GM12873 (cell line): Measurements from ENCODE around the gene SLC25A1.

Experiments used
- TF ChIP-seq, protein P1 (sequence below): IDR thresholded peaks from 2 replicates; pipeline ENCODE4 v1.5.1; 2012; ENCODE audit warnings: low read depth, mild to moderate bottlenecking, moderate library complexity, low read length, control low read depth; ENCODE audit not compliant: insufficient read depth; ENCODE audit errors: missing control alignments

The SLC25A1 gene

DNA sequence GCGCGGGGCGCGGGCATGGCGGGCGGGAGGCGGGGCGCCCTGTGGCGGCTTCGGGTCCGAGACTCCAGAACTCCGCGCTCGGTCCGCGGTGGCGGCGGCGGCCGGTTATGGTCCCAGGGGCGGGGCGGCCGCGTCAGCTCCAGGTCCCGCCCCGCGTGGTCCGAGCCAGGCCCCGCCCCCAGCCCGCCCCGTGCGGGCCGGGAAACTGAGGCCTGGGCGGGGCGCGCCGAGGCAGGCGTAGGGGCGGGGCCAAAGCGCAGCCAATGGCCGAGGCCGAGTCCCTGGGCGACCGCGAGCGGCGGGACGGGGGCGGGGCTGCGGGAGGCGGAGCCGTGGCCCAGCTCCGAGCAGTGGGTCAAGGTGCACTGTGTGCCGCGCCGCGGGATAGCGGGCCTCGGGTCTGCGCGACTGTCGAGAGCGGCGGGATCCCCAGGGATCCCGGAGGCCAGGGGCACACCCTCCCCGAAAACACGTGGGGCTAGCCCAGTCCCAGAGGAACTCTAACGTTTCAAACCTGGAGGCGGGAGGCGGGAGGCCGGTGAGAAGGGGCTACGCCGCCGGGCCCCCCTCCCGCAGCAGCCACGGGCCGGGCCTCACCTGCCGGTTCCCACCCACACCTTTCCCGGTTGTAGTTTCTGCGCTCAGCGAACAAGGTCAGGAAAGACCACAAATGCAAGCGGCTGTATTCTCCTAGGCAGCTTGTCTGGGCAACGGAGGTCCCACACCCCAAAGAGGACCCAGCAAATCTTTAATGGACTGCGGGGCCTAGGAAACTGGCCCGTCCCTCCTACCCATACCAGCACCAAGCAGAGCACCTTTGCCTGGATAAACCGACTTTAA is at the start of gene SLC25A1:
TSS of gene SLC25A1 (minus strand) at position 80 of the 840 bp plus-strand sequence. CDS start at position 17, 63 bp downstream.
- TF ChIP-seq, protein P1, sequence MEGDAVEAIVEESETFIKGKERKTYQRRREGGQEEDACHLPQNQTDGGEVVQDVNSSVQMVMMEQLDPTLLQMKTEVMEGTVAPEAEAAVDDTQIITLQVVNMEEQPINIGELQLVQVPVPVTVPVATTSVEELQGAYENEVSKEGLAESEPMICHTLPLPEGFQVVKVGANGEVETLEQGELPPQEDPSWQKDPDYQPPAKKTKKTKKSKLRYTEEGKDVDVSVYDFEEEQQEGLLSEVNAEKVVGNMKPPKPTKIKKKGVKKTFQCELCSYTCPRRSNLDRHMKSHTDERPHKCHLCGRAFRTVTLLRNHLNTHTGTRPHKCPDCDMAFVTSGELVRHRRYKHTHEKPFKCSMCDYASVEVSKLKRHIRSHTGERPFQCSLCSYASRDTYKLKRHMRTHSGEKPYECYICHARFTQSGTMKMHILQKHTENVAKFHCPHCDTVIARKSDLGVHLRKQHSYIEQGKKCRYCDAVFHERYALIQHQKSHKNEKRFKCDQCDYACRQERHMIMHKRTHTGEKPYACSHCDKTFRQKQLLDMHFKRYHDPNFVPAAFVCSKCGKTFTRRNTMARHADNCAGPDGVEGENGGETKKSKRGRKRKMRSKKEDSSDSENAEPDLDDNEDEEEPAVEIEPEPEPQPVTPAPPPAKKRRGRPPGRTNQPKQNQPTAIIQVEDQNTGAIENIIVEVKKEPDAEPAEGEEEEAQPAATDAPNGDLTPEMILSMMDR, result no peak

DNA sequence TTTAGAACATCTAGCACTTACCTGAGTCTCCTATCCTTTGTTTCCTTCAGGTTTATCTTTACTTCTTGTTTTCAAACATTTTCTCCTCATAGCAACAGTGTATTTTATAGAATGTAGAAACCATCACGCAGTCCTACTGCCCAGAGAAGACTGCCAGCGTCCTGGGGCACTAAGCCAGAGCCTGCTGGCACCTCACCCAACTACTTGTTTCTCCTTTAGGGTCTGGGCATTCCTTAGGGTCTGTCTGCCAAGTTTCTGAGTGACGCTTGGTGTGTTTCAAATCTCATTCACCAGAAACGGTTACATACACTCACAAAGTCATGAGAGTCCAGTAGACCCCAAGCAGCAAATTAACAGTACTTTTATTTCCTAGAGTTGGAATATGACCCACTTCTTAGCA is 49.6 kb upstream of the SLC25A1 start:
- TF ChIP-seq, protein P1, result no peak

DNA sequence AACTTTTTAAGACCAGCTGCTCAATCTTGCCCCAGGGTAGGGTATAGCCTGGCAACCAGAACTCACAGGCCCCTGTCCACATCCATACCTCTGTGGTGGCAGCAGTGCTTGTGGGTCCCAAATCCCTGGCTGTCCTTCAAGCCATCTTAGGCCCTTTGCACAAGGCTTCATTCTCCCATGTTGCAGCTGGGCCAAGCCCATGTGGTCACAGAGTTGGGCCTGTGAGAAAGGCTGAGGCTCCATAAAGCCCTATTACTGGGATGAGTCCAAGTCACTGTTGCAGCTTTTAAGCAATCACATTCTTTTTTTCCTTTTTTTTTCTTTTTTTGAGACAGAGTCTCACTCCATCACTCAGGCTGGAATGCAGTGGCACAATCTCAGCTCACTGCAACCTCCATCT is 47.9 kb upstream of the SLC25A1 start:
- TF ChIP-seq, protein P1, result no peak

DNA sequence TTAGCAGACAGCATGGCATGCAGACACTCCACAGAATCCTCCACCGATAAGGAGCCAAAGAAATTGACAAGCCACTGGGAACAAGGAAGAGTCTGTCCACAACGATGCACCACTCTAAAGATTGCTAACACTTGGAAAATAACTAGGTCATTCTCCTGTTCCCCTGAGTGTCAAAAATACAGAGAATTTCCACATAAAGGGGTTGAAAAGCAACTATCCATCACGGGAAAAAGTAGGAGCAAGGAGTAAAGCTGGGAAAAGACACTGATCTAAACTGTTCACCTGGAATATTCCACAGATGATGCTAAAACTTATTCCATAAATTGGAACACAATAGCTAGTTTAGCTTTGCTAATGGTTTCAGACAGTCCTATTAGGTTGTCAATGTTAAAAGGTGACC is 47.0 kb upstream of the SLC25A1 start:
- TF ChIP-seq, protein P1, result no peak

DNA sequence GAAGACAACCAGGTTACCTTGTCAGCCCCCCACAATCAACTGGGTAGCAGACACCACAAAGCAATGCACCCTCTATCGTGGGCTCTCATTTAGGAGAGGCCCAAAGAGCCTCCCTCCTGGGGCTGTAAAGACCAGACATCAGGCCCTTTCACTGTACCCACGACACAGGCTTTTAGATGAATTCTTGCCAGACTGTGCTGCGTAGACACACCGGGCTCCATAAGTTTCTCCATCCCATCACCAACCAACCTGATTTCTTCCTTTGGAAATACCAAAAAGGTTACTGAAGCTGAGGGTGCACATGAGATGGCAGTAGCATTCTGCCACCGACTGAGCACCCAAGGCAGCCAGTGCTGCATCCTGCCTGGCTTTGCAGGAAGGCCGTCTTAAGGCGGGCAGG is 46.4 kb upstream of the SLC25A1 start:
- TF ChIP-seq, protein P1, result no peak

DNA sequence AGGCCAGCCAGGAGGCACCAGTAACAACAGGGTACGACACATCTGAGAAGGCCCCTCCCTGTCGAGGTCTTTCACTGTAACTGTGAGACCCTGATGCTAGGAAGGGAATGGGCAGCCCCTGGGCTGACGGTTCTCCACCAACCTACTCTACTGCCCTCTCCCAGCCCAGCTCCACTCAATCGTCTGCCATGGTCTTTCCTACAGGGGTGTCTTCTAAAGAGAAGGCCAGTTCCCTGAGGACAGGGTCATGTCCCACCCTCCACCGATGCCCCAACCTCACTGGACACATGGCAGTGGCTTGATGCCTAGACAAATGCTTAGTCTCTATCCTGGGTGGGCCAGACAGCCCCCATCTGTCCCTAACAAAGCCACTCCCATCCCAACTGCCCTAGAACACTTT is 46.0 kb upstream of the SLC25A1 start:
- TF ChIP-seq, protein P1, result no peak

DNA sequence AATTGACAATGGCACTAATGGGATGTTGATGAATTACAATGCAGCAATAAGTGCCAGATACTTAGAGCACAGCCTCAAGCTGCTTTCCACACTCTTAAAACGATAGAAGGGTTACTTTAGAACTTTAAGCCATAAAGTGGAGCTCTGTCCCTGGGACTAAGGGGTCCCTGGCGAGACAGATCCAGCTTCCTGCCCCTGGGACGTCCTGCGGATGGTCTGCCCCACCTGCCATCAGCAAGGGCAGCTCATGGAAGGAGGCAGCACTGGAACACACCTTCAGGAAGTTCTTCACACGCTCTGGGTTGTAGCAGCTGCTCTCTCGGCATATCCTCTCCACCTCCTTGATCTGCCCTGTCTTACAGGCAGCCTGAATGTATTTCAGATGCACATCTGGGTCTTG is 45.1 kb upstream of the SLC25A1 start:
- TF ChIP-seq, protein P1, result no peak
